Activated T-helper 17 cell treated with anti-CD3 and anti-CD28 coated beads, Interleukin-2, amount 50 U/mL, for 72 hours (primary cell): ENCODE data around the gene AMY2A. TPM values are rescaled to one million over a fixed set of nuclear protein-coding genes. Genes with fewer than 3 reads are reported as not detected.
"Not testable (repeated sequence)": the region's sequence is repeated elsewhere in the genome, so short reads cannot be mapped to it uniquely, and the experiment has no call there.

Experiments used
- ATAC-seq: fragments of 150-1000 bp; cut with Tn5 transposase; replicated peaks from 2 replicates; pipeline ENCODE4 v1.10.0; 2021; ENCODE audit warnings: mild to moderate bottlenecking, moderate library complexity
- H3K27ac Mint-ChIP-seq: one replicate; pipeline ENCODE4 v1.8.0; 2022; ENCODE audit warnings: mixed read lengths
- H3K27me3 Mint-ChIP-seq: one replicate; pipeline ENCODE4 v1.8.0; 2022; ENCODE audit warnings: mixed read lengths
- H3K36me3 Mint-ChIP-seq: one replicate; pipeline ENCODE4 v1.8.0; 2022; ENCODE audit warnings: low read depth, mild to moderate bottlenecking, mixed read lengths
- H3K4me1 Mint-ChIP-seq: one replicate; pipeline ENCODE4 v1.8.0; 2022; ENCODE audit warnings: mixed read lengths
- H3K4me3 Mint-ChIP-seq: one replicate; pipeline ENCODE4 v1.8.0; 2022; ENCODE audit warnings: mild to moderate bottlenecking, mixed read lengths
- H3K9me3 Mint-ChIP-seq: one replicate; pipeline ENCODE4 v1.8.0; 2022; ENCODE audit warnings: mixed read lengths
- total RNA-seq, 2 donors: library from RNA; stranded (reverse); gene quantifications; one replicate each; pipeline ENCODE4 v1.2.3, GENCODE V29; 2022

AMY2A gene
- total RNA-seq: not detected

DNA sequence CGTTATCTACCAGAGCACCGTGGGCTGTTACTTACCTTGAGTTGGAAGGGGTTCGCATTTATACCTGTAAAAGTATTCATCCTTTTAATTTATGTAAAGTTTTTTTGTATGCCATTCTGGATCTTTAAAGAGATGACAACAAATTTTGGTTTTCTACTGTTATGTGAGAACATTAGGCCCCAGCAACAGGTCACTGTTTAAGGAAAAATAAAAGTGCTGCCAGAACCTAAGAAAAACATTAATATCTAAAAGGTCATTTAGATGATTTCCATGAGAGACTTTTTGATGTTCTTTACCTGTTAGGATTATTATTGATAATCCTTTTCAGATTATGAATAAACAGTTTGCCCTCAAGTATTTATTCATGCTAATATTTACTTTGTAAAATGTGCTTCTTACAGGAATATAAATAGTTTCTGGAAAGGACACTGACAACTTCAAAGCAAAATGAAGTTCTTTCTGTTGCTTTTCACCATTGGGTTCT lies at the start of gene AMY2A:
TSS of gene AMY2A (plus strand) at position 434 of the 484 bp plus-strand sequence. CDS start at position 448, 14 bp downstream.
- not testable (repeated sequence) for H3K4me3 Mint-ChIP-seq, H3K36me3 Mint-ChIP-seq, H3K27me3 Mint-ChIP-seq, H3K9me3 Mint-ChIP-seq, H3K4me1 Mint-ChIP-seq, H3K27ac Mint-ChIP-seq, ATAC-seq

DNA sequence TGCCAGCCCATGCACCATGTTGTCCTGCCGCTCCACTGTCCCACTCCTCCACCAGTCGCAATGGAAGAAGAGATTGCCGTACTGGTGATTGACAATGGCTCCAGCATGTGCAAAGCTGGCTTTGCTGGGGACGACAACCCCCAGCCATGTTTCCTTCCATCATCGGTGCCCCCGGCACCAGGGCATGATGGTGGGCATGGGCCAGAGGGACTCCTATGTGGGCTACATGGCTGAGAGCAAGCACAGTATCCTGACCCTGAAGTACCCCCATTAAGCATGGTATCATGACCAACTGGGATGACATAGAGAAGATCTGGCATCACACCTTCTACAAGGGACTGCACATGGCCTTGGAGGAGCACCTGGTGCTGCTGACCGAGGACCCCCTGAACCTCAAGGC lies 47.7 kb upstream of the AMY2A start:
- no peak overlapping the region for H3K27ac Mint-ChIP-seq
- H3K9me3 Mint-ChIP-seq: peaks cover 3% of the 10 kb centered on the region
- no peaks in the 10 kb centered on the region for H3K27me3 Mint-ChIP-seq

DNA sequence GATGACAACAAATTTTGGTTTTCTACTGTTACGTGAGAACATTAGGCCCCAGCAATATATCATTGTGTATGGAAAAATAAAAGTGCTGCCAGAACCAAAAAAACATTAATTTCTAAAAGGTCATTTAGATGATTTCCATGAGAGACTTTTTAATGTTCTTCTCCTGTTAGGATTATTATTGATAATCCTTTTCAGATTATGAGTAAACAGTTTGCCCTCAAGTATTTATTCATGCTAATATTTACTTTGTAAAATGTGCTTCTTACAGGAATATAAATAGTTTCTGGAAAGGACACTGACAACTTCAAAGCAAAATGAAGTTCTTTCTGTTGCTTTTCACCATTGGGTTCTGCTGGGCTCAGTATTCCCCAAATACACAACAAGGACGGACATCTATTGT lies 45.9 kb upstream of the AMY2A start, which contains the start of gene AMY2B:
TSS of gene AMY2B (plus strand) at position 301 of the 400 bp plus-strand sequence. CDS start at position 315, 14 bp downstream.
- not testable (repeated sequence) for H3K27me3 Mint-ChIP-seq, H3K4me1 Mint-ChIP-seq, H3K36me3 Mint-ChIP-seq, H3K27ac Mint-ChIP-seq, H3K9me3 Mint-ChIP-seq, H3K4me3 Mint-ChIP-seq, ATAC-seq

More for the DNA sequence above, 47.7 kb upstream of the AMY2A start:
- Mint-ChIP-seq H3K36me3 (peaks cover 5% of the 10 kb centered on the region), H3K4me1 (no peaks in the 10 kb centered on the region), H3K4me3 (no peak overlapping the region)
- no peak for ATAC-seq

DNA sequence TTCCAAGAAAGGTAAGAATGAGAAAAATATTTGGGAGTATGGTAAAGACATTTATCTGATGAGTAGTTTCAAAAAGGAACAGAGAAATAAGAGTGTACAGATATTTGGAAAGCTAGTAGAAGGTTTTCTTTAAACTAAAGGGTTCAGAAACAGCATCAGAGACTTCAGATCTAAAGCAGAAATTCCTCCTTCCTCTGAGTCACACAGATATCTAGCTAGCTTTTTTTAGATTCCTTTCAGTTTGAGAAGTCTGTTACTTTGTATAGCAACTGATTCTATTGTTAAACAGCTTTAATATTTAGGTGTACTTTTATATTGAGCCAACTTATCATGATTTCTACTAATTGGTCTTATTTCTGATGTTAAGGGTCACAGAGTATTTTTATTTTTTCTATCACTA lies 41.2 kb upstream of the AMY2A start:
- no peaks in the 10 kb centered on the region for H3K27me3 Mint-ChIP-seq
- no peak for ATAC-seq
- H3K36me3 Mint-ChIP-seq: peaks cover 28% of the 10 kb centered on the region
- H3K4me1 Mint-ChIP-seq: no peaks in the 10 kb centered on the region
- H3K9me3 Mint-ChIP-seq: no peaks in the 10 kb centered on the region
- no peak overlapping the region for H3K27ac Mint-ChIP-seq
- no peak overlapping the region for H3K4me3 Mint-ChIP-seq

DNA sequence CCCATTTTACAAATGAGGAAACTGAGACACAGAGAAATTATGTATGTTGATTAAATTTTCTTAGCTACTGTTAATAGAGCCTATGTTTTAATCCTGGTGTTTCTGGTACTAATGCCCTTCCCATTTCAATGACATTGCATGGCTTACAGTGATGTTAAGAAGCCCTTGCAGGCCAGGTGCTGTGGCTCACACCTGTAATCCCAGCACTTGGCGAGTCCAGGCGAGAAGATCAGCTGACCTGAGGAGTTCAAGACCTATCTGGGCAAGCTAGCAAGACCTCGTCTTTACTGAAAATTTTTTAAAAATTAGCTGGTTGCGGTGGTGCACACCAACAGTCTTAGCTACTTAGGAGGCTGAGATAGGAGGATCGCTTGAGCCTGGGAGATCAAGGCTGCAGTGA lies 40.4 kb upstream of the AMY2A start:
- not testable (repeated sequence) for H3K27me3 Mint-ChIP-seq, H3K27ac Mint-ChIP-seq, ATAC-seq, H3K4me3 Mint-ChIP-seq, H3K4me1 Mint-ChIP-seq, H3K9me3 Mint-ChIP-seq
- H3K36me3 Mint-ChIP-seq: peaks cover 28% of the 10 kb centered on the region

DNA sequence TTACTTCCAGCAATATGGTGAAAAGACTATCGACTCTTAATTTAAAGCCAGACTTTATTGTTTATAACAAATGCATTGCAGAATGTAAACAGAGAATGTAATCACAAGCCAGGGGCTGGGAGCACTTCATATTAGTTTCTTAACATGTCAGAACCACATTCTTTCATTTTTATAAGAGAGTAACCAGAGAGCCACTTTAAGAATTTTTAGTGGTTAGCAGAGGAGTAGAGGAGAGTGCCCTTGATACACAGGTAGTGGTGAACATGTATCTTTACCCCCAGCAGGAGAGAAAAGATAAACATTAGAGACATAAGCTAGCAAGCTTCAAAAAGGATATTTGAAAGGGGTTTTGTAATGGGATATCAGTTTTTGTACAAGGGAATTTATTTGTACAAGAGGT lies 34.8 kb upstream of the AMY2A start:
- no peak for ATAC-seq
- H3K4me3 Mint-ChIP-seq: no peak overlapping the region
- peaks cover 14% of the 10 kb centered on the region for H3K36me3 Mint-ChIP-seq
- no peaks in the 10 kb centered on the region for H3K27me3 Mint-ChIP-seq
- H3K27ac Mint-ChIP-seq: no peak overlapping the region
- no peaks in the 10 kb centered on the region for H3K9me3 Mint-ChIP-seq
- H3K4me1 Mint-ChIP-seq: no peaks in the 10 kb centered on the region

DNA sequence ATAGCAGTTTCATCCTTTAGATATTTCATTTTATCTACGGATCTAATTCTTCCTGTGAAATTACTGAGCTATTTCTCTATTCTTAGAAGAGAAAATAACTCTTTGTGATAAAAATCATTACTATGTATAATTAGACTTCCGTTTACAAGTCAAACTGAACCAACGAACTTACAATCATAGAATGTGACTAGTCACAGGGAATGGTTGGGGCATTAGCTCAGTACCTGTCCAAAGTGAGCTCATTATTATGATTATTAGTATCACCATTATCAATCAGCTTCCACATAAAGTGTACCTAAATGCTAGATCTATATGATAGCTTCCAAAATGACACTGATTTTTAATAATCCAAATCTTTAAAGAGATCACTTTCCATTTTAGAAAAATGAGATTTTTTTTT lies 33.3 kb upstream of the AMY2A start:
- H3K9me3 Mint-ChIP-seq: peaks cover 3% of the 10 kb centered on the region
- no peaks in the 10 kb centered on the region for H3K27me3 Mint-ChIP-seq
- no peaks in the 10 kb centered on the region for H3K4me1 Mint-ChIP-seq
- H3K4me3 Mint-ChIP-seq: no peak overlapping the region
- ATAC-seq: no peak
- peaks cover 3% of the 10 kb centered on the region for H3K36me3 Mint-ChIP-seq
- H3K27ac Mint-ChIP-seq: no peak overlapping the region

DNA sequence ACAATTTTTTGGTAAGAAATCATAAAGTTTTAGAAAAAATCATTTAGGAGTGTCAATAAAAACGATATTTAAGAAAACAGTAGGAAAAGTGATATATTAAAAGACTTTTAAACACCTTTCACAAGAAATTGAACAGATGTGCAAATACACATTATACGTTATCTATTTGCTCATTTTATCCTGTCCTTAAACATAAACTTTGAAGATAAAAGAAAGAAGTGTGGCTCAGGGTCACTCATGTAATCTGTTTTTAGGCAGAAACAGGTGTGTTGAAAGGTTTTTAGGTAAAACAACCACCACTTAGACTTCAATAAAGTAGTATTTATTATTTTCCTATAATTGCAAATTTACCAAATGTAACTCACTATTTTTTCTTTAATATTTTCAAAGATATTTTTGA lies 32.7 kb upstream of the AMY2A start:
- Mint-ChIP-seq H3K27me3 (no peaks in the 10 kb centered on the region), H3K9me3 (peaks cover 4% of the 10 kb centered on the region), H3K4me3 (no peak overlapping the region), H3K36me3 (no peaks in the 10 kb centered on the region), H3K4me1 (no peaks in the 10 kb centered on the region), H3K27ac (no peak overlapping the region)
- no peak for ATAC-seq

DNA sequence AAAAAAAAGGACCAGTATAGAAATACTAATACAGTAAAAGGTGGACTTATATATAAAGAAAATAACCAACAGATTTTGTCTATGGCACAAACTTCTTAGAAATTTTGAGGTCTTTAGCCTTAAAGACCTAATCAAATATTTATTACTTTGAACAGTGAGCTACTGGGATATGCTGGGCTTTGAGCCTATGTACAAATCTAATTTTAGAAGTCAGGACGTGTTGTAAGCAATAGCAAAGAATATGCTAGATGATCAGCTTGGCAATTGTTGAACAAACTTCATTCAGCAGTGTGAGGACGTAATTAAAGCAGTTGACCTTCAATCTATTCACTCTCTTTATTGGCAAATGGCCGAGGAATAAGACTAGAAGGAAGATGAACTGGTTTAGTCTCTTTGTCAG lies 14.5 kb upstream of the AMY2A start:
- H3K4me1 Mint-ChIP-seq, H3K4me3 Mint-ChIP-seq, H3K9me3 Mint-ChIP-seq, H3K27ac Mint-ChIP-seq, H3K36me3 Mint-ChIP-seq, ATAC-seq, H3K27me3 Mint-ChIP-seq: not testable (repeated sequence)

DNA sequence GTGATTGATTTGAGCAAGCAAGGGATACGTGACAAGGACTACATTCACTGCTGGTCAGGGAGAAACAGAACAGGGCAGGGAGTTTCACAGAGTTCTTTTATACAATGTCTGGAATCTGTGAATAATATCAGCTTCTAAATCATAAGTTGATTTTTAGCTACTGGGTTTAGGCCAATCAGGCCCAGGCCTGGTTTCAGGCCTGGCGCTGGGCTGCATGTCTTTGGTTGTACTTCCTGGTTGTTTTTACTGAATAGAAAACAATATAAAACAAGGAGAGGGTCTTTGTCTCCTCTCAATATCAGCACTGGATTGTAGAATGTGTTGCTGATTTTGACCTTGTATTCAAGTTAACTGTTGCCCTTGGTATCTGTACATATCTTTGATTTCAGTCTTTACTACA lies 865 bp upstream of the AMY2A start:
- Mint-ChIP-seq H3K27me3 (no peaks in the 10 kb centered on the region), H3K4me3 (no peak overlapping the region), H3K4me1 (no peaks in the 10 kb centered on the region), H3K27ac (no peak overlapping the region), H3K9me3 (no peaks in the 10 kb centered on the region), H3K36me3 (no peaks in the 10 kb centered on the region)
- ATAC-seq: no peak

DNA sequence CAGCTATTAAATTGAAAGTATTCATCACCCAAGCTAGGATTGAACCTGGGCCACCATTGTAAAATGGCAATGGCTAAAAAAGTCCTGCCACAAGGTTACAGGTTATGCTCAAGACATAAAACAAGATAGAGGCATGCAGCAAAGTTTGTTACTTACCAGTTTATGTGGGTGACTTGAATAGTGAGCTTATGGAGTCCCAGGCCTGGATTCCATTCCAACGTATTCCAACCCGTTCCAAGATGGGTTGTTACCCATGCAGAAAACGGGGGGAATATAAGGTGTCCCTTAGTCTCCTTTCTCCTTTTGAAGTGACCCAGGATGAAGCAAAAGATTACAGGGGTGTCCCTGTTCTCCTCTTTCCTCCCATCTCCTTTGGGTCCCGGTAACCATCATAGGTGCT lies 10.2 kb downstream of the AMY2A start:
- H3K36me3 Mint-ChIP-seq, ATAC-seq, H3K27me3 Mint-ChIP-seq, H3K27ac Mint-ChIP-seq, H3K4me3 Mint-ChIP-seq, H3K4me1 Mint-ChIP-seq, H3K9me3 Mint-ChIP-seq: not testable (repeated sequence)

DNA sequence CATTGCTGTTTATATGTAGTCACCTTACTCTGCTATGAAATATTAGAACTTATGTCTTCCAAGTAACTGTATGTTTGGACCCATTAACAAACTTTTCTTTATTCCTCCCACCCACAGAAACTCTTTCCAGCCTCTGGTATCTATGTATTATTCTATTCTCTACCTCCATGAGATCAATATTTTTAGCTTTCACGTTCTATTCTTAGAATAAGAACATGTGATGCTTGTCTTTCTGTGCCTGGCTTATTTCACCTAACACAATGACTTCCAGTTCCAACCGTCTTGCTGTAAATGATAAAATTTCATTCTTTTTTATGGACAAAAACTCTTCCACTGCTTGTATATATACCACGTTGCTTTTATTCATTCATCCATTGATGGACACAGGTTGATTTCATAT lies 24.0 kb downstream of the AMY2A start:
- H3K4me1 Mint-ChIP-seq, ATAC-seq, H3K27ac Mint-ChIP-seq, H3K27me3 Mint-ChIP-seq, H3K9me3 Mint-ChIP-seq, H3K4me3 Mint-ChIP-seq, H3K36me3 Mint-ChIP-seq: not testable (repeated sequence)

DNA sequence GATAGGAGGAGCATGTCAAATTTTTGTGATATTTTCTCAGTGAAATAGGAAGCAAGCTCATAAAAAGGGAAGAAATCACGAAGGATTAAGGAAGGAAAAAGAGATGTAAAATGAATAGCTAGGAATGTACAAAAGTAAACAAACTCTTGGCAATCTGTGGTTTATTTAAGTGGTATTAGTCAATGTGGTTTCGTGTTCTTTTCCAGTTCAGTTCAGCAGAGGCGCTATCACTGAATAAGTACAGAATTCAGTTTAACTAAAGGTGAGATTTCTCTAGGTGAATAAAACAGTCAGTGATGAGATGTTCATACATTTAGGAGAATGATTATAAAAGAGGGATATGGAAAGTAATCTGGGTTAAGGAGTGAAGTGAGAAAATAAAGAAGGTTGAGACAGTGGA lies 26.7 kb downstream of the AMY2A start:
- not testable (repeated sequence) for H3K4me3 Mint-ChIP-seq, ATAC-seq, H3K27ac Mint-ChIP-seq, H3K36me3 Mint-ChIP-seq, H3K27me3 Mint-ChIP-seq, H3K4me1 Mint-ChIP-seq, H3K9me3 Mint-ChIP-seq

DNA sequence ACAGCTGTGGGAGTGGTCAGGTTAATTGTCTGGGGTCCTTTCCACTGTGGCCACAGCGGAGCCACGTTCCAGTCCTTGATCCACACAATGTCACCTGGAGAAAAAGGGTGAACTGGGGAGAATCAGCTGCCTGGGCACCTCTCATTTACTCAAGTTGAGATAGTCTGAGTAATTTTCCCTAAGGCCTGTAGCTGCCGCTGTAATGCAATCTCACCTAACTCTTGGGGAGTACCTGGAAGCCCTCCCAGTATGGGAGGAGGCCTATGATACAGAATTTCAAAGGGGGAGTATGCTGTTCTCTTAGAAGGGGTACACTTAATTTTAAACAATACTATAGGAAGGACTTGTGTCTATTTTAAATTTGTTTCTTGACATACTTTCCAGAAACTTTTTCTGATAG lies 33.1 kb downstream of the AMY2A start:
- not testable (repeated sequence) for ATAC-seq, H3K27me3 Mint-ChIP-seq, H3K36me3 Mint-ChIP-seq, H3K4me1 Mint-ChIP-seq, H3K9me3 Mint-ChIP-seq, H3K4me3 Mint-ChIP-seq, H3K27ac Mint-ChIP-seq

DNA sequence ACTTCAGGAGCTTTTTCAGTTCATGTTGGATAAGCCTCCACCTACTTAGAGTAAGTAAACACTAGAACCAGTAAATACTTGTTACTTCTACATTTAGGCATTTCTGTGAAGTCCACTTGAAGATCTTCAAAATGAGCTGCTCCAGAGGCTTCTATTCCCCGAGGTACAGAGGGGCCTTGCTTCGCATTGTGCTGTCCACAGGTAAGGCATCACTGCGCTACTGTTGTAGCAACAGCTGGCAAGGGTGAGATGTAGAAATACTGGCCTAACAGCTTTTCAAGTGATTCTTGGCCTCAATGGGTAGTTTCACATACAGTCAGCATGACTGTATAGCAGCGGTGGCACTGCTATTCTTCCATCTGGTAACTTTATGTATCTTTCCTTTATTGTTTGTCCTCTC lies 33.7 kb downstream of the AMY2A start:
- H3K9me3 Mint-ChIP-seq, H3K36me3 Mint-ChIP-seq, ATAC-seq, H3K4me1 Mint-ChIP-seq, H3K27ac Mint-ChIP-seq, H3K4me3 Mint-ChIP-seq, H3K27me3 Mint-ChIP-seq: not testable (repeated sequence)

DNA sequence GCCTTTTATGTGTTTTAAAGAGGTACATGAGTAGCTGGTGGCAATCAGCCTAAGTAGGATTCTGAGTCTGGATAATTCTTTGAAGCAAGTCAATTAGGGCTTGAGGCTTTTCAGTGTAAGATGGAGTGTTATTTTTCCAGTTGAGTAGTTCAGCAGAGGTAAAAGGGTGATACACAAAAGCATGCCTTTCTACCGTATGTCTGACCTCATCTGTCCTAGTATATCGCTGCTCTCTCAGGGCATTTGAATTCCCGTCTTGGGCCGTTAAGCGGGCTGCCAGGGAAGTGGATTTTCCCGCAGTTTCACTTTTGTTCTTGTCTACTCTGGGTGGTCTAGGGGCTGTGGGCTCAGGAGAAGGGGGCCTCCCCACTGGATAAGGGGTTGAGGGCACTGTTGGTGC lies 36.9 kb downstream of the AMY2A start:
- not testable (repeated sequence) for H3K9me3 Mint-ChIP-seq, ATAC-seq, H3K27me3 Mint-ChIP-seq, H3K36me3 Mint-ChIP-seq, H3K27ac Mint-ChIP-seq, H3K4me1 Mint-ChIP-seq, H3K4me3 Mint-ChIP-seq
